GM19193 (cell line): ENCODE measurements around the gene DIDO1.

Experiments
- POLR2A ChIP-seq: IDR thresholded peaks from 4 replicates; pipeline ENCODE4 v1.6.1; 2011; ENCODE audit not compliant: insufficient read depth, insufficient read length; ENCODE audit errors: extremely low read depth

DIDO1 gene

GRCh38 chr20:62840244-62841197 lies 85.8 kb downstream of the DIDO1 start:
- no peak for TF ChIP-seq POLR2A

- TF ChIP-seq POLR2A, result no peak
Measured at GRCh38 chr20:62839816-62840215, 86.5 kb downstream of the DIDO1 start.

GRCh38 chr20:62839261-62839660 lies 87.0 kb downstream of the DIDO1 start:
- TF ChIP-seq POLR2A, result no peak

GRCh38 chr20:62838128-62838891 lies 88.0 kb downstream of the DIDO1 start:
- TF ChIP-seq POLR2A, result no peak

- no peak for TF ChIP-seq POLR2A
Measured at GRCh38 chr20:62837790-62838127, 88.5 kb downstream of the DIDO1 start.

GRCh38 chr20:62836967-62837490 lies 89.3 kb downstream of the DIDO1 start:
- TF ChIP-seq POLR2A, result no peak

GRCh38 chr20:62835931-62836861 lies 90.1 kb downstream of the DIDO1 start:
- no peak for TF ChIP-seq POLR2A

GRCh38 chr20:62834967-62835730 lies 91.2 kb downstream of the DIDO1 start:
- TF ChIP-seq POLR2A, result no peak

GRCh38 chr20:62832951-62833391 lies 93.3 kb downstream of the DIDO1 start:
- no peak for TF ChIP-seq POLR2A

- peak; percentile 27 for TF ChIP-seq POLR2A
Measured at GRCh38 chr20:62832212-62832922, 93.9 kb downstream of the DIDO1 start.

- TF ChIP-seq POLR2A, result no peak
Measured at GRCh38 chr20:62831854-62832211, 94.5 kb downstream of the DIDO1 start.

- no peak for TF ChIP-seq POLR2A
Measured at GRCh38 chr20:62831361-62831788, 94.9 kb downstream of the DIDO1 start.

- TF ChIP-seq POLR2A, result no peak
Measured at GRCh38 chr20:62830821-62831220, 95.5 kb downstream of the DIDO1 start.
